Measurements from ENCODE around the gene ZNF692. TPM values are rescaled to one million over a fixed set of nuclear protein-coding genes. Genes with fewer than 3 reads are reported as not detected.
A peak's percentile ranks its signal among the peaks of the same experiment; 100 is the strongest.
"Not testable (repeated sequence)": the region's sequence is repeated elsewhere in the genome, so short reads cannot be mapped to it uniquely, and the experiment has no call there.

The ZNF692 gene
- total RNA-seq, 2 donors from 2014 or later, result 65.0 to 99.7 TPM

DNA sequence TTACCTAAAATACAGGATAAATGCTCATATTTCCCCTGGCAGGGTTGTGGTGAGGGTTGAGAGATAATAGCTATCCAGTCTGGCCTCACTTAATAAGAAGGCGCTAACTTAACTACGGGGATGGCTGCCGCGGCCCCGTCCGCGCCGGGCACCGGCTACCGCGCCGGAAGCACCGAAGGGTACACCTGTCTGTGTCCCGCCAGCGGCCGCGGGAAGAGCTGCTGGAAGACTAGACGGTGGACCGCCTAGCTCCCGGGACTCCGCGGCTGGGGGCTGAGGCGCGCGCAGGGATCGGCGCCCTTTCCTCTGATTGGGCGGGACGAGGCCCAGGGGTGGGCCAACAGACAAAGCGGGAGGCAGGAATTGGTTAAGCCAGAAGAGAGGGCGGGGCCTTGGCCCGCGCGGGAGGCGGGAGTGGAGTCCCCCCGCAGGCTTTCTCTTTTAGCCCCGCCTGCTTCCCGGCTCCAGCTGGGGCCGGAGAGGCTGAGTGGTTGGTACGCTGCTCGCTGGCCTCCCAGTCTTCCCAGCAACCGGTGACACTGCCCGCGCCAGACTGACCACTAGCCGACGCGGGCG, 21.0 kb downstream of the ZNF692 start, which contains the start of gene ZNF672:
ZNF672 (plus strand) TSS at position 444 of the 576 bp plus-strand sequence. CDS start 9,051 bp downstream, outside the sequence.
- peak within 1 kb of the TSS; percentile 51 to 77 for H3K4me3 ChIP-seq
- no peaks in the 10 kb centered on the region for H3K4me1 ChIP-seq (replicated peaks)
- no peaks in the 10 kb centered on the region for H3K36me3 ChIP-seq
- TF ChIP-seq POLR2AphosphoS5 (IDR thresholded peaks at IDR 0.05), result peak; percentile 91
- TF ChIP-seq, protein P1, sequence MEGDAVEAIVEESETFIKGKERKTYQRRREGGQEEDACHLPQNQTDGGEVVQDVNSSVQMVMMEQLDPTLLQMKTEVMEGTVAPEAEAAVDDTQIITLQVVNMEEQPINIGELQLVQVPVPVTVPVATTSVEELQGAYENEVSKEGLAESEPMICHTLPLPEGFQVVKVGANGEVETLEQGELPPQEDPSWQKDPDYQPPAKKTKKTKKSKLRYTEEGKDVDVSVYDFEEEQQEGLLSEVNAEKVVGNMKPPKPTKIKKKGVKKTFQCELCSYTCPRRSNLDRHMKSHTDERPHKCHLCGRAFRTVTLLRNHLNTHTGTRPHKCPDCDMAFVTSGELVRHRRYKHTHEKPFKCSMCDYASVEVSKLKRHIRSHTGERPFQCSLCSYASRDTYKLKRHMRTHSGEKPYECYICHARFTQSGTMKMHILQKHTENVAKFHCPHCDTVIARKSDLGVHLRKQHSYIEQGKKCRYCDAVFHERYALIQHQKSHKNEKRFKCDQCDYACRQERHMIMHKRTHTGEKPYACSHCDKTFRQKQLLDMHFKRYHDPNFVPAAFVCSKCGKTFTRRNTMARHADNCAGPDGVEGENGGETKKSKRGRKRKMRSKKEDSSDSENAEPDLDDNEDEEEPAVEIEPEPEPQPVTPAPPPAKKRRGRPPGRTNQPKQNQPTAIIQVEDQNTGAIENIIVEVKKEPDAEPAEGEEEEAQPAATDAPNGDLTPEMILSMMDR (IDR thresholded peaks at IDR 0.05), result peak in 1 of 4 experiments; percentile 15
- TF ChIP-seq POLR2A (IDR thresholded peaks at IDR 0.05), result peak; percentile 93
- intact Hi-C loops (cut with DNase I), result no loop called here
- DNase-seq (ENCODE audit: low spot score), result peak; percentile 97
- 0% methylated on average over 36 of the region's 48 CpGs for WGBS
- H3K27ac ChIP-seq, result peak within 1 kb of the TSS; percentile 95 to 99
- H3K27me3 ChIP-seq (replicated peaks; ENCODE audit: insufficient read depth), result no peaks in the 10 kb centered on the region
- H3K9me3 ChIP-seq, result no peaks in the 10 kb centered on the region

DNA sequence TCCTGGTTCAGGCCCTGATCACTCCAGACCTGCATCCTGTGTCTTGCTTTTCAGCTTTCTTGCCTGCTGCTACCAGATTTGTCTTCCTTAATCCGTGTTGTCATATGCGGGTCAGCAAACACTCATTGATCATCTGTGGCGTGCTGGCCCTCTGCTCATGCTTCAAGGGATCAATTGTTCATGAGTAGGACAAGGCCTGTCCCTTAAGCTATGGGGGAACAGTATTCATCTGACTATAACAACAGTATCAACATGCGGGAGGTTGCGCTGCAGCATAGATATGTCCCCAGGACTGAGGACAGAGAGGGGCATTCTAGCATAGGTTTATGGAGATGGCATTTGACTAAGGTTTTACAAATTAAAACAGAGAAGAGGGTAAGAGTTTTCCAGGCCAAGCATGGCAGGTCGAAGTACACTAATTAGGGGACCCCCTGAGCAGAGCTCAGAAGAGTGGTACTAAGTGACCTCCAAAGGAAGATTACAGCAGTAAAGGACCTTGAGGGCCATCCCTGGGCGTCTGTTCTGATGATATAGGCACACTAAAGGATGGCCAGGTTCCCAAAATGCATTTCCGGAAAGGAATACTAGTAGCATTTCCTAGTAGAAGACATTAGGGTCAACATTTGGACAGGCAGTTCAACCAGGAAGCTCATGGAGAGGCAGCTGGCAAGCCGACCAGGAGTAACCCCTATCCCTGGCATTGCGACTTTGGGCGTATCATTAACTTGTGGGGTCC, 21.7 kb downstream of the ZNF692 start:
- peak overlapping the region; percentile 51 to 77 for H3K4me3 ChIP-seq
- TF ChIP-seq POLR2A (IDR thresholded peaks at IDR 0.05) (no peak), POLR2AphosphoS5 (IDR thresholded peaks at IDR 0.05) (no peak)
- TF ChIP-seq, protein P1 (IDR thresholded peaks at IDR 0.05), result no peak
- H3K4me1 ChIP-seq (replicated peaks), result no peaks in the 10 kb centered on the region
- WGBS, result 50% methylated on average over 11 of the region's 11 CpGs
- intact Hi-C loops (cut with DNase I), result no loop called here
- DNase-seq (ENCODE audit: low spot score), result no peak
- peak overlapping the region; percentile 95 to 99 for H3K27ac ChIP-seq
- H3K36me3 ChIP-seq, result no peaks in the 10 kb centered on the region
- no peaks in the 10 kb centered on the region for H3K27me3 ChIP-seq (replicated peaks; ENCODE audit: insufficient read depth)
- no peaks in the 10 kb centered on the region for H3K9me3 ChIP-seq

DNA sequence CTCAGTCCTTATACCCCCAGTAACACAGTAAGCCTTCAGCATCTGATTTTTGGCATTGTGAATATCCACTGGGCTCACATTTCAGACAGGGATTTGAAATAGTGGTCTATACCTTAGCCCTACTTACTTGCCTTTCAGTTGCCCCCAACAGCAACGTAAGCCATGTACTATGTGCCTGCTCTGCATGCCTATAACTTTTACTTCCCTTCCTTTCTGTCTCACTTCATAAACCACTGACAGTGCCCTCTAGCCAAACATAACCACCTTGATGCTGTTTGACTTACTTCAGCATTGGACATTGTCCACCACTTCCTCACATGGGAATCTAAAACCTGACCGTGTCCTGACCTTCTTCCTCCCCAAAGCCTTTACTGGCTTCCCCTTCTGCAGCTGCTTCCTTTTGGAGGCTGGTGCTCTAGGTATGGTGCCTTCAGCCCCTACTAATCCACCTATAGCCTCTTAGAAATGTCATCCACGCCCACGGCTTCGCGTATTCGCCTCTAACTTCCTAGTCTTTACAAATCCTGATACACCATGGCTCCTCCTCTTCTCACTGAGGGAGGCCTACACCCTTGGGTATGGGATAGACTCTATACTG, 24.4 kb downstream of the ZNF692 start:
- no peaks in the 10 kb centered on the region for H3K27me3 ChIP-seq (replicated peaks; ENCODE audit: insufficient read depth)
- intact Hi-C loops (cut with DNase I), result no loop called here
- H3K9me3 ChIP-seq, result no peaks in the 10 kb centered on the region
- H3K4me1 ChIP-seq (replicated peaks), result no peaks in the 10 kb centered on the region
- 67% methylated on average over 7 of the region's 7 CpGs for WGBS
- H3K27ac ChIP-seq, result no peak overlapping the region
- TF ChIP-seq, protein P1 (IDR thresholded peaks at IDR 0.05), result no peak
- TF ChIP-seq POLR2A (IDR thresholded peaks at IDR 0.05), result no peak
- no peak for TF ChIP-seq POLR2AphosphoS5 (IDR thresholded peaks at IDR 0.05)
- no peak for DNase-seq (ENCODE audit: low spot score)
- H3K4me3 ChIP-seq, result no peak overlapping the region
- H3K36me3 ChIP-seq, result no peaks in the 10 kb centered on the region

DNA sequence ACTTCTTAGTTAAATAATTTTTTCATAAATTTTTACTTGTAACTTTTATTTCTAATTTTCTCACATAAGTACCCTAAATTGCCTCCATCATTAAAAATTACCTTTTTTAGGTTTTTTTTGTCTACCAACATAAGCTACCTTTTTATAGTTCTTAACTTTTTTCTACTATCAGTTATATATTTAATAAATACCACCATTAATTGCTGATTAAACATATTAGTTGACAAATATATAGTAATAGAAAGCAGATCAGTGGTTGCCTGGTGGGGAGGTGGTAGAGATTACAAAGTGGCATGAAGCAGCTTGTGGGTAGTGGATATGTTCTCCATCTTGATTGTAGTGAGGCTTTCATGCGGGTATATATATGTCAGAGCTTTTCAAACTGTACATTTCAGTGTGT, 27.0 kb downstream of the ZNF692 start:
- DNase-seq (ENCODE audit: low spot score), result no peak
- intact Hi-C loops (cut with DNase I), result no loop called here
- Histone ChIP-seq H3K9me3 (no peaks in the 10 kb centered on the region), H3K27ac (no peak overlapping the region), H3K4me1 (replicated peaks) (no peaks in the 10 kb centered on the region), H3K27me3 (replicated peaks; ENCODE audit: insufficient read depth) (no peaks in the 10 kb centered on the region), H3K4me3 (no peak overlapping the region), H3K36me3 (no peaks in the 10 kb centered on the region)
- TF ChIP-seq POLR2AphosphoS5 (IDR thresholded peaks at IDR 0.05) (no peak), POLR2A (IDR thresholded peaks at IDR 0.05) (no peak)
- TF ChIP-seq, protein P1 (IDR thresholded peaks at IDR 0.05), result no peak
- WGBS, result 90% methylated on average over 1 of the region's 1 CpG

DNA sequence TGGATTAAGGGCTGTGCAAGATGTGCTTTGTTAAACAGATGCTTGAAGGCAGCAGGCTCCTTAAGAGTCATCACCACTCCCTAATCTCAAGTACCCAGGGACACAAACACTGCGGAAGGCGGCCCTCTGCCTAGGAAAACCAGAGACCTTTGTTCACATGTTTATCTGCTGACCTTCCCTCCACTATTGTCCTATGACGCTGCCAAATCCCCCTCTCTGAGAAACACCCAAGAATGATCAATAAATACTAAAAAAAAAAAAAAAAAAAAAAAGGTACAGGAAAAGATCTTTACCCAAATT, 28.2 kb downstream of the ZNF692 start:
- intact Hi-C loops (cut with DNase I); DNase-seq (ENCODE audit: low spot score); H3K4me1 ChIP-seq (replicated peaks); H3K27me3 ChIP-seq (replicated peaks; ENCODE audit: insufficient read depth); H3K9me3 ChIP-seq; H3K27ac ChIP-seq; H3K4me3 ChIP-seq; H3K36me3 ChIP-seq: not testable (repeated sequence)
- 68% methylated on average over 3 of the region's 3 CpGs for WGBS

Data from prostate gland (tissue), 2 donors.